CD14-positive monocyte (primary cell): ENCODE results near the gene PLK3. TPM values are rescaled to one million over a fixed set of nuclear protein-coding genes. Genes with fewer than 3 reads are reported as not detected.
A peak's percentile ranks its signal among the peaks of the same experiment; 100 is the strongest.

Source experiments
- DNase-seq, 3 donors: peaks; one replicate each; pipeline ENCODE4 v3.0.0-alpha.2; 2011 to 2022
- H2AFZ ChIP-seq: 2 replicates; pipeline ENCODE4 v1.6.0; 2012; ENCODE audit warnings: mild to moderate bottlenecking, low read depth, low read length, inconsistent platforms; ENCODE audit not compliant: insufficient read depth, poor library complexity, severe bottlenecking
- H3K27ac ChIP-seq, 2 donors: 1 replicate in 1 of 2; 2 replicates in 1 of 2; pipeline ENCODE4 v1.5.1; 2012 to 2013; ENCODE audit warnings: low read length in 2 of 2, control low read depth in 1 of 2, inconsistent platforms in 1 of 2, low read depth in 1 of 2, mild to moderate bottlenecking in 1 of 2
- H3K27me3 ChIP-seq, 2 donors: one replicate each; pipeline versions ENCODE4 v1.6.0 to v1.6.1; 2011 to 2013; ENCODE audit warnings: low read length in 2 of 2; ENCODE audit not compliant: control insufficient read depth in 2 of 2, insufficient read depth in 2 of 2
- H3K36me3 ChIP-seq, 2 donors: replicated peaks in 1 of 2; 1 replicate in 1 of 2; 2 replicates in 1 of 2; pipeline versions ENCODE4 v1.5.1 to v1.6.1; 2012 to 2013; ENCODE audit warnings: low read length in 2 of 2, control low read depth in 1 of 2, inconsistent platforms in 1 of 2, mild to moderate bottlenecking in 1 of 2; ENCODE audit not compliant: insufficient read depth in 2 of 2, control insufficient read depth in 1 of 2
- H3K4me1 ChIP-seq, 2 donors: 1 replicate in 1 of 2; 2 replicates in 1 of 2; pipeline versions ENCODE4 v1.5.1 to v1.6.1; 2012 to 2013; ENCODE audit warnings: low read length in 2 of 2, control low read depth in 1 of 2, inconsistent platforms in 1 of 2, mild to moderate bottlenecking in 1 of 2, moderate library complexity in 1 of 2; ENCODE audit not compliant: insufficient read depth in 2 of 2, control insufficient read depth in 1 of 2
- H3K4me2 ChIP-seq: replicated peaks from 2 replicates; pipeline ENCODE3; 2012; ENCODE audit warnings: low read length, moderate library complexity, mild to moderate bottlenecking; ENCODE audit not compliant: poor library complexity, severe bottlenecking; ENCODE audit errors: extremely low read depth
- H3K4me3 ChIP-seq, 3 experiments: fragments of 200-600 bp in 1 of 3; sonication (generic) in 1 of 3; replicated peaks in 1 of 3; 1 replicate in 2 of 3; 2 replicates in 1 of 3; pipeline ENCODE4 v1.5.1; 2011 to 2013; ENCODE audit warnings: low read length in 3 of 3, mild to moderate bottlenecking in 3 of 3, control low read depth in 2 of 3, low read depth in 2 of 3, inconsistent platforms in 1 of 3, moderate library complexity in 1 of 3
- H3K79me2 ChIP-seq: 2 replicates; pipeline ENCODE4 v1.6.0; 2012; ENCODE audit warnings: mild to moderate bottlenecking, control low read depth, inconsistent platforms, low read length, moderate library complexity; ENCODE audit not compliant: insufficient read depth
- H3K9ac ChIP-seq: 2 replicates; pipeline ENCODE4 v1.6.0; 2017; ENCODE audit warnings: low read length, mild to moderate bottlenecking; ENCODE audit not compliant: insufficient read depth, poor library complexity, severe bottlenecking
- H3K9me3 ChIP-seq, 2 donors: replicated peaks in 1 of 2; 1 replicate in 1 of 2; 2 replicates in 1 of 2; pipeline versions ENCODE4 v1.5.1 to v1.6.1; 2012 to 2013; ENCODE audit warnings: low read length in 2 of 2, control low read depth in 1 of 2; ENCODE audit not compliant: control insufficient read depth in 1 of 2, insufficient read depth in 1 of 2
- H4K20me1 ChIP-seq: 2 replicates; pipeline ENCODE4 v1.6.0; 2012; ENCODE audit warnings: mild to moderate bottlenecking, low read length, control low read depth, moderate library complexity; ENCODE audit not compliant: insufficient read depth
- H3K27ac Mint-ChIP-seq, 7 donors: one replicate each; pipeline ENCODE4 v1.8.0; 2020; ENCODE audit warnings: mild to moderate bottlenecking in 7 of 7, mixed read lengths in 7 of 7, moderate library complexity in 6 of 7, inconsistent platforms in 2 of 7
- H3K27me3 Mint-ChIP-seq, 3 donors: one replicate each; pipeline ENCODE4 v1.8.0; 2021 to 2022; ENCODE audit warnings: low read depth in 3 of 3, mild to moderate bottlenecking in 3 of 3, mixed read lengths in 3 of 3, moderate library complexity in 3 of 3, inconsistent platforms in 1 of 3
- H3K36me3 Mint-ChIP-seq, 2 donors: one replicate each; pipeline ENCODE4 v1.8.0; 2020; ENCODE audit warnings: mixed read lengths in 2 of 2, inconsistent platforms in 1 of 2, mild to moderate bottlenecking in 1 of 2
- H3K4me1 Mint-ChIP-seq: one replicate; pipeline ENCODE4 v1.8.0; 2020; ENCODE audit warnings: mild to moderate bottlenecking, mixed read lengths
- H3K4me3 Mint-ChIP-seq, 2 donors: one replicate each; pipeline ENCODE4 v1.8.0; 2020; ENCODE audit warnings: mild to moderate bottlenecking in 2 of 2, mixed read lengths in 2 of 2, moderate library complexity in 1 of 2
- H3K9me3 Mint-ChIP-seq, 7 donors: one replicate each; pipeline ENCODE4 v1.8.0; 2020 to 2022; ENCODE audit warnings: mixed read lengths in 7 of 7, mild to moderate bottlenecking in 6 of 7, moderate library complexity in 6 of 7, inconsistent platforms in 2 of 7
- CTCF ChIP-seq: fragments of 200-600 bp; IDR thresholded peaks from one replicate; pipeline ENCODE4 v1.8.0; 2022; ENCODE audit warnings: antibody characterized with exemption, mild to moderate bottlenecking
- WGBS: methylation state at CpG from one replicate; pipeline ENCODE4 v1.1.5; 2013; ENCODE audit warnings: missing lambda C conversion rate; ENCODE audit not compliant: insufficient coverage; 5-methylcytosine and 5-hydroxymethylcytosine counted together
- intact Hi-C, 2 donors: fragments of 100-400 bp; cut with micrococcal nuclease; formaldehyde crosslinking; loops; one replicate each; pipeline versions ENCODE4 v1.15.0 to v1.15.1; 2023
- polyA plus RNA-seq, 3 donors: library from polyadenylated mRNA; depleted of rRNA in 1 of 3; unstranded in 2 of 3; stranded (reverse) in 1 of 3; fragments of 300-500 nt in 2 of 3; fragments of >200 nt in 1 of 3; fragmentation: Illumina TruSeq in 2 of 3; gene quantifications; 1 replicate in 2 of 3; 2 replicates in 1 of 3; pipeline ENCODE4 v1.2.3, GENCODE V29; 2012 to 2021

PLK3 gene
- polyA plus RNA-seq, 3 donors, result 15.8 to 285 (median 28.1) TPM

GRCh38 chr1:44802306-44803061 lies 2.3 kb downstream of the PLK3 start:
- Mint-ChIP-seq H3K27me3 (peaks cover 1 to 9% (median 5%) of the 10 kb centered on the region in 3 donors), H3K27ac (peak overlapping the region in 6 of 7 donors; percentile 61 to 98 (median 88)), H3K36me3 (peaks cover 50 to 53% of the 10 kb centered on the region in 2 donors), H3K4me1 (peaks cover 37% of the 10 kb centered on the region), H3K9me3 (peaks cover 0 to 1% (median 0%) of the 10 kb centered on the region in 7 donors), H3K4me3 (peak overlapping the region; percentile 94 to 98)
- 95% methylated on average over 10 of the region's 13 CpGs for WGBS
- H3K4me3 ChIP-seq, result peak overlapping the region; percentile 60 to 99 (median 76)
- H3K4me1 ChIP-seq, result peaks cover 49 to 60% of the 10 kb centered on the region in 2 donors
- H3K27ac ChIP-seq, result peak overlapping the region in 1 of 2 donors; percentile 6
- no peaks in the 10 kb centered on the region for H3K9me3 ChIP-seq
- H3K36me3 ChIP-seq, result peaks cover 36 to 45% of the 10 kb centered on the region in 2 donors
- peaks cover 35% of the 10 kb centered on the region for H4K20me1 ChIP-seq
- intact Hi-C loops, result no loop called here
- H3K79me2 ChIP-seq, result peaks cover 19% of the 10 kb centered on the region
- H3K27me3 ChIP-seq, result no peaks in the 10 kb centered on the region
- no peak overlapping the region for H3K9ac ChIP-seq
- no peak for TF ChIP-seq CTCF
- peak in 1 of 3 donors; percentile 16 for DNase-seq
- peak overlapping the region; percentile 96 for H3K4me2 ChIP-seq
- no peak overlapping the region for H2AFZ ChIP-seq

GRCh38 chr1:44803062-44803311 lies 2.8 kb downstream of the PLK3 start:
- no peaks in the 10 kb centered on the region for H3K27me3 ChIP-seq
- WGBS, result 93% methylated on average over 3 of the region's 9 CpGs
- Mint-ChIP-seq H3K27ac (peak overlapping the region in 4 of 7 donors; percentile 59 to 81 (median 72)), H3K4me3 (peak overlapping the region; percentile 15 to 94), H3K9me3 (peaks cover 0 to 1% (median 0%) of the 10 kb centered on the region in 7 donors), H3K36me3 (peaks cover 50 to 53% of the 10 kb centered on the region in 2 donors), H3K27me3 (peaks cover 1 to 9% (median 5%) of the 10 kb centered on the region in 3 donors), H3K4me1 (peaks cover 40% of the 10 kb centered on the region)
- peaks cover 36 to 45% of the 10 kb centered on the region in 2 donors for H3K36me3 ChIP-seq
- H3K79me2 ChIP-seq, result peaks cover 19% of the 10 kb centered on the region
- peaks cover 35% of the 10 kb centered on the region for H4K20me1 ChIP-seq
- no peak overlapping the region for H3K9ac ChIP-seq
- H3K4me1 ChIP-seq, result peaks cover 54 to 64% of the 10 kb centered on the region in 2 donors
- H3K27ac ChIP-seq, result no peak overlapping the region
- peak overlapping the region in 1 of 3 experiments; percentile 99 for H3K4me3 ChIP-seq
- DNase-seq, result no peak
- H3K9me3 ChIP-seq, result no peaks in the 10 kb centered on the region
- peak overlapping the region; percentile 96 for H3K4me2 ChIP-seq
- H2AFZ ChIP-seq, result no peak overlapping the region
- intact Hi-C loops, result no loop called here
- no peak for TF ChIP-seq CTCF
